MM.1S (cell line): ENCODE data around the gene BATF3.

Experiments used
- EZH2 ChIP-seq: fragments of 300-600 bp; sonication (generic); optimal IDR thresholded peaks from 2 replicates; pipeline ENCODE3; 2017; ENCODE audit warnings: low read depth, mild to moderate bottlenecking, antibody characterized with exemption, low read length, mixed read lengths
- EZH2phosphoT487 ChIP-seq: fragments of 300-600 bp; sonication (generic); IDR thresholded peaks from 2 replicates; pipeline ENCODE4 v1.6.1; 2018; ENCODE audit warnings: antibody characterized with exemption, low read length
- TF ChIP-seq, protein P1 (sequence below): fragments of 300-600 bp; sonication (generic); IDR thresholded peaks from 2 replicates; pipeline ENCODE4 v1.5.1; 2016; ENCODE audit warnings: antibody characterized with exemption, low read length, mixed read lengths

DNA sequence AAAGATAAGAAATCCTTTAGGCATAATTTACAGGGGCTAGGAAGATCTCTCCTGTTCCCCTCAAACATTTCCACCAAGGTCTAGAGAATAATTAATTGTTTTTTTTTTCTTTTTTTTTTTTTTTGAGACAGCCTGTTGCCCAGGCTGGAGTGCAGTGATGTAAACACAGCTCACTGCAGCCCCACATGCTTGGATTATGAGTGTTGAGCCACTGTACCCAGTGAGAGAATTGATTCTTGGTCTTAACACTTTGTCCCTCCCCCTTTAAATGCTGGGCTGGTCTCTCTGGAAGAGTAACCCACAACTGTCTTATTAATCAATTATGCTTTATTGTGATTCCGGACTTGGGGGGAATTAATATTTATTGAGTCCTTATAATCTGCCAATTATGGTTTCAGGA lies 57.7 kb downstream of the BATF3 start:
- TF ChIP-seq, protein P1, sequence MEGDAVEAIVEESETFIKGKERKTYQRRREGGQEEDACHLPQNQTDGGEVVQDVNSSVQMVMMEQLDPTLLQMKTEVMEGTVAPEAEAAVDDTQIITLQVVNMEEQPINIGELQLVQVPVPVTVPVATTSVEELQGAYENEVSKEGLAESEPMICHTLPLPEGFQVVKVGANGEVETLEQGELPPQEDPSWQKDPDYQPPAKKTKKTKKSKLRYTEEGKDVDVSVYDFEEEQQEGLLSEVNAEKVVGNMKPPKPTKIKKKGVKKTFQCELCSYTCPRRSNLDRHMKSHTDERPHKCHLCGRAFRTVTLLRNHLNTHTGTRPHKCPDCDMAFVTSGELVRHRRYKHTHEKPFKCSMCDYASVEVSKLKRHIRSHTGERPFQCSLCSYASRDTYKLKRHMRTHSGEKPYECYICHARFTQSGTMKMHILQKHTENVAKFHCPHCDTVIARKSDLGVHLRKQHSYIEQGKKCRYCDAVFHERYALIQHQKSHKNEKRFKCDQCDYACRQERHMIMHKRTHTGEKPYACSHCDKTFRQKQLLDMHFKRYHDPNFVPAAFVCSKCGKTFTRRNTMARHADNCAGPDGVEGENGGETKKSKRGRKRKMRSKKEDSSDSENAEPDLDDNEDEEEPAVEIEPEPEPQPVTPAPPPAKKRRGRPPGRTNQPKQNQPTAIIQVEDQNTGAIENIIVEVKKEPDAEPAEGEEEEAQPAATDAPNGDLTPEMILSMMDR: no peak
- TF ChIP-seq EZH2: no peak
- no peak for TF ChIP-seq EZH2phosphoT487
